Testis (tissue), 2 donors: ENCODE results near the gene FHIT.

ENCODE experiments used
- POLR2A ChIP-seq: fragments of 450-650 bp; IDR thresholded peaks from one replicate; pipeline ENCODE4 v1.6.1; 2017; ENCODE audit warnings: antibody characterized with exemption, mild to moderate bottlenecking, moderate library complexity
- TF ChIP-seq, protein P1 (sequence below), 3 experiments: fragments of 450-650 bp in 2 of 3; fragments of 200-600 bp in 1 of 3; sonication (generic) in 1 of 3; IDR thresholded peaks; one replicate each; pipeline ENCODE4 v1.5.1; 2016 to 2019; ENCODE audit warnings: antibody characterized with exemption in 3 of 3, mild to moderate bottlenecking in 2 of 3, moderate library complexity in 1 of 3

DNA sequence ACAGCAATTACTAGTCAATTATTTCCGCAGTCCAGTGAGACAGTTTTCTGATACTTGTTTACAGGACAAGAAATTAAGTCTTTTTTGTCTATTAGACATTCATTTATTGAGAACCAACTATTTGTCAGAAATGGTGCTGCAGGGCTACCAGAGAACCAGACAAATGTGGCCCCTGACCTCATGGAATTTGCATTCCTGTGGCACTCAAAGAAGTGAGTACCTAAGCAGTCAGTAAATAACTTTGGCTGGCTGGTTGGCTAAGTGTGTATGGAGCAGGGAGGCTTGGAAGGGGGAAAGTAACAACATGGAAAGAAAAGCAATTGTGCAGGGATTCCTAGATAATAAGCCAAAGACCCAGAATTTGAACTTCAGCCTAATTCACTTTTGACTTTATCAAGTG lies 1364.5 kb downstream of the FHIT start:
- TF ChIP-seq POLR2A, result no peak
- TF ChIP-seq, protein P1, sequence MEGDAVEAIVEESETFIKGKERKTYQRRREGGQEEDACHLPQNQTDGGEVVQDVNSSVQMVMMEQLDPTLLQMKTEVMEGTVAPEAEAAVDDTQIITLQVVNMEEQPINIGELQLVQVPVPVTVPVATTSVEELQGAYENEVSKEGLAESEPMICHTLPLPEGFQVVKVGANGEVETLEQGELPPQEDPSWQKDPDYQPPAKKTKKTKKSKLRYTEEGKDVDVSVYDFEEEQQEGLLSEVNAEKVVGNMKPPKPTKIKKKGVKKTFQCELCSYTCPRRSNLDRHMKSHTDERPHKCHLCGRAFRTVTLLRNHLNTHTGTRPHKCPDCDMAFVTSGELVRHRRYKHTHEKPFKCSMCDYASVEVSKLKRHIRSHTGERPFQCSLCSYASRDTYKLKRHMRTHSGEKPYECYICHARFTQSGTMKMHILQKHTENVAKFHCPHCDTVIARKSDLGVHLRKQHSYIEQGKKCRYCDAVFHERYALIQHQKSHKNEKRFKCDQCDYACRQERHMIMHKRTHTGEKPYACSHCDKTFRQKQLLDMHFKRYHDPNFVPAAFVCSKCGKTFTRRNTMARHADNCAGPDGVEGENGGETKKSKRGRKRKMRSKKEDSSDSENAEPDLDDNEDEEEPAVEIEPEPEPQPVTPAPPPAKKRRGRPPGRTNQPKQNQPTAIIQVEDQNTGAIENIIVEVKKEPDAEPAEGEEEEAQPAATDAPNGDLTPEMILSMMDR (IDR thresholded peaks at IDR 0.05), result no peak
